Mononuclear cell (primary cell): ENCODE measurements around the gene ISOC2. TPM values are rescaled to one million over a fixed set of nuclear protein-coding genes. Genes with fewer than 3 reads are reported as not detected.
"Not testable (repeated sequence)": the region's sequence is repeated elsewhere in the genome, so short reads cannot be mapped to it uniquely, and the experiment has no call there.

Experiments
- H3K27me3 ChIP-seq: 2 replicates; pipeline ENCODE4 v1.6.0; 2011; ENCODE audit warnings: low read length, control low read depth; ENCODE audit not compliant: insufficient read depth
- H3K4me1 ChIP-seq: 2 replicates; pipeline ENCODE4 v1.5.1; 2011; ENCODE audit warnings: mild to moderate bottlenecking, low read length, control low read depth; ENCODE audit not compliant: insufficient read depth
- H3K4me3 ChIP-seq: 2 replicates; pipeline ENCODE4 v1.5.1; 2011; ENCODE audit warnings: mild to moderate bottlenecking, low read length, moderate library complexity
- H3K9me3 ChIP-seq: 2 replicates; pipeline ENCODE4 v1.5.1; 2011; ENCODE audit warnings: low read depth, mild to moderate bottlenecking, control low read depth, low read length
- total RNA-seq: library from RNA; depleted of rRNA; stranded (reverse); fragments of >200 nt; gene quantifications from one replicate; pipeline ENCODE4 v1.2.3, GENCODE V29; 2012

Gene ISOC2
- total RNA-seq, 1 donor = 4.5 TPM

DNA sequence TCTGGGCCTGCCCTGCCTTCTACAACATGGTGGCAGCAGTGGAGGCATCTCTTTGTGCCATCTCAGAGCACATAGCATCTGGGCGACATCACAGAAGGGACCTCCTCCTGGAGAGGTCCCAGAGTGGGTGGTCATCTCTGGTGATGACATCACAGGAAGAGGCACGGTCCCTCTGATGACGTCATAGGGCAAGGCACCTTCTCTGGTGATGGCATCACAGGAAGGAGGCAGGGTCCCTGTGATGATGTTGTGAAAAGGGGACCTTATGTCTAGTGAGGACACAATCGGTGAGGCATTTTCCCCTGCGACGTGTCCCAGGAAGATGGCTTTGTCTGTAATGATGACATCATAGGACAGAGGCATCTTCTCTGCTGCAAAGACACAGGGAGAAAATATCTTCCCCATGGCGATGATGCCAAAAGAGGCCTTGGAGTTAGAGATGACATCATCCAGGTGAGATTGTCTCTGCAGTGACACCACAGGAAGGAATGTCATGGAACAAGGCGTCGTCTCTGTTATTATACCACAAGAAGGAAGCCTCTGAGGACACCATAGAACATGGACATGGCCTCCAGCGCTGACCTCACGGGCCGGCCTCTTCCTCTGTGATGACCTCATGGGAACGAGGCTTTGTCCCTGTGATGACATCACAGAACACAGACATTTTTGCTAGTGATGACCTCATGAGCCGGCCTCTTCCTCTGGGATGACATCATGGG lies 29.0 kb downstream of the ISOC2 start:
- Histone ChIP-seq H3K4me1 (no peaks in the 10 kb centered on the region), H3K9me3 (no peaks in the 10 kb centered on the region), H3K27me3 (peaks cover 35% of the 10 kb centered on the region), H3K4me3 (no peak overlapping the region)

DNA sequence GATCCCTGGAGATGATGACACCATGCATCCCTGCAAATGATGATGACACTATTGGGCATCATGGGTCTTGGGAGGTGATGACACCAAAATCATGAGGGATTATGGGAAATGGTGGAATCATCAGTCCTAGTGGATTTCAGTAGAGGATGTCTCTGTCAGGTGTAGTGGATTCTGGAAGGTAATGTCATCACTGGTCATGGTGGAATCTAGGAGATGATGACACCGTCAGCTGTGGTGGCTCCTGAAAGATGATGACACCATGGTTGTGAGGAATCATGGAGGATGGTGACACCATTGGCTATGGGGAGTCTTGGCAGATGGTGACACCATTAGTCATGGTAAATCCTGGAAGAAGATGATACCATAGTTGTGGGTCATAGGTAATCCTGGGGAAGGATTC lies 30.3 kb downstream of the ISOC2 start:
- Histone ChIP-seq H3K27me3 (peaks cover 30% of the 10 kb centered on the region), H3K4me3 (no peak overlapping the region), H3K4me1 (no peaks in the 10 kb centered on the region), H3K9me3 (no peaks in the 10 kb centered on the region)

DNA sequence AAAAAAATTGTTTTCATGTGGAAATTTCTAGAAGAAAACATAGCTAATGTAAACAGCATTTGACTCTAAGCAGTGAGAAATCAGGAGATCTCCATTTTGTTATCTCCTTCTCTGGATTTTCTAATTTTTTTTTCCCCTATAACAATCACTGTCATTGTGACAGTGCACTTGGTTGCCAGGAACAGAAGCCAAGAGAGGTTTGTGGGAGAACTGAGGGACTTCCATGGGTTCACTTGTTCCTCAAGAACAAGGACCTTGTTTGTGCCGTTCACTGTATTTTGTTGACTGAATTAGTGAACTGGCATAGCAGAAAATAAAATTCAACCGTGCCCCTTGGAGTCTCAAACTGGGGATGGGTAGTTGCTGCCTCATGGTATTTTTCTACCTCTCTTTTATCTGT lies 35.4 kb downstream of the ISOC2 start:
- no peaks in the 10 kb centered on the region for H3K9me3 ChIP-seq
- H3K4me3 ChIP-seq = no peak overlapping the region
- peaks cover 2% of the 10 kb centered on the region for H3K27me3 ChIP-seq
- peaks cover 11% of the 10 kb centered on the region for H3K4me1 ChIP-seq

DNA sequence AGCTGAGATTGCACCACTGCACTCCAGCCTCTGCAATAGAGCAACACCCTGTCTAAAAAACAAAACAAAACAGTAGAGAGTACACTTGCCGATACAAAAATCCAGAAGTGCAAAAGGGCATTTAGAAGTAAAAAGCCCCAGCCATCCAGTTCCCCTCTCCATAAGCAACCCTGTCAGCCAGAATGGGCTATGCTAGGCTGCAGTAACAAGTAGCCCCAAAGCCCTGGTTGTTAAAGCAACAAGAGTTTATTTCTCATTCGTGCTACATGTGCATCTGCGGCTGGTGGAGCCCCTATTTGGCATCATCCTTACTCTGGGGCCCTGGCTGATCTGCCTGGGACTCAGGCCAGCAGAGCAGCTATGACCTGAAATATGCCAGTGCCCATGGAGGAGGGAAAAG lies 36.9 kb downstream of the ISOC2 start:
- peaks cover 12% of the 10 kb centered on the region for H3K4me1 ChIP-seq
- H3K27me3 ChIP-seq = no peaks in the 10 kb centered on the region
- no peak overlapping the region for H3K4me3 ChIP-seq
- H3K9me3 ChIP-seq = no peaks in the 10 kb centered on the region

DNA sequence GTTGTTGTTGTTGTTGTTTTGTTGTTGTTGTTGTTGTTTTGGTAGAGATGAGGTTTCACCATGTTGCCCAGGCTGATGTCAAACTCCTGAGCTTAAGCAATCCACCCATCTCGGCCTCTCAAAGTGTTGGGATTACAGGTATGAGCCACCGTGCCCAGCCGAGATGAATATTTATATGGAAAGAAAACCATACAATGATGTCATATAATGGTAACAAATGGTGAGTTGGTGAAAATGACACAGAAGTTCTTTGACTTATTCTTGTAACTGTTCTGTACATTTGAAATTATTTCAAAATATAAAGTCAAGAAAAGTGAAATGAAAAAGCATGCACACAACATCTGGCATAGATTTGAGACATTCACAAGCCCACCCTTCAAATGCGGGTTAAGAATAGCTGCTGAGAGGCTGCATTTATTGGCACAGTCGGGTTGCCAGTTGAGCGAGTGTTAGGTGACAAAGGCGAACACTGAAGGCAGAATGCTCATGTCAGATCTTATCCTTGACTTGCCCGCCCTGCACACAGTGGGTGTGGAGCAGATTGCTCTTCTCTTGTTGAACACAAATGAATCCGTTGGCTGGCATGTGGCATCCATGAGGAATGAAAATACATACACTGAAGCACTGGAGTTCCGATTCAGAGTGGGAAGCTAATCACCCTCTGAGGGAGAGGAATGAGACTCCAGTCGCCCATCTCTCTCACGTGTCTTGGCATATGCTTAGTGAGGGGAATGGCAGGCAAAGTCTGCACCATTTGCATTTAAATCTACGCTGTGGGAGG lies 38.0 kb downstream of the ISOC2 start:
- no peak overlapping the region for H3K4me3 ChIP-seq
- no peaks in the 10 kb centered on the region for H3K27me3 ChIP-seq
- H3K9me3 ChIP-seq = no peaks in the 10 kb centered on the region
- H3K4me1 ChIP-seq = peaks cover 12% of the 10 kb centered on the region

DNA sequence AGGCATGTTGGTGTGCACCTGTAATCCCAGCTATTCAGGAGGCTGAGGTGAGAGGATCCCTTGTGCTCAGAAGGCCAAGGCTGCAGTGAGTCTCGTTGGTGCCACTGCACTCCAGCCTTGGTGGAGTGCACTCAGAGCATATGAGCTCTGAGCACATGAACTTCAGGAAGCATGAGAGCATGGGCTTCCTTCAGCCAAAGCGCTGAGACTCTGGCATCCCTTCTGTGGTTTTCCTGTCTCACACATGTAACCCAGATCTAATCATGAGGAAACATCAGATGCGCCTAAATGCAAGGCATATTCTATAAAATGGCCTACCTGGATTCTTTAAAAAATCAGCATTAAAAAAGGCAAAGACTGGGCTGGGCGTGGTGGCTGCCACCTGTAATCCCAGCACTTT lies 40.2 kb downstream of the ISOC2 start:
- peaks cover 17% of the 10 kb centered on the region for H3K4me1 ChIP-seq
- H3K27me3 ChIP-seq, H3K4me3 ChIP-seq, H3K9me3 ChIP-seq: not testable (repeated sequence)

DNA sequence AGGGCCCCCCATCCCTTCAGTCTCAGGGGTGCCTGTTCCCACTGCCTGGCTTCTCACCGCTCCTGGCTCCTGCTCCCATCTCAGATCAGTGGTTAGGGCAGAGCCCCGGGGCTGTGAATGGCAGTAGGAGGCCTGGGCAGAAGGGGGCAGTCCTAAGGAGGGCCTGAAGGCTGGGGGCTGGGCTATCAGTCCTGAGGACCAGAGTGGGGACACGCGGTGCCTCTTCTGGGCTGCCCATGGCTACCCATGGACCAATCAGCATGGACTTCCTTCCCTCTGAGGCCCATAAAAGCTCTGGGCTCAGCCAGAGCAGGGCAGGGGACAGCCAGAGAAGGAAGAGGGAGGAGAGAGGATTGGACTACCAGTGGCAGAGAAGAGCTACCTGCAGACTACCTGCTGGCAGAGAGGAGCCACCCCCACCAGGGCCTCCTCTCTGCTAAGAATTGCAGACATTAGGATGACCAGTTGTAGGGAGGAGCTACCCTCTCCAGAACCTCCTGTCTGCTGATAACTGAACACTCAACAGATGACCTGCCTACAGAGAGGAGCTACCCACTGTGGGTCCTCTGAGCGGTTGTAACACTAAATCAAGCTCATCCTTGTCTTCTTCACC lies 41.7 kb downstream of the ISOC2 start:
- H3K4me1 ChIP-seq = peaks cover 17% of the 10 kb centered on the region
- no peak overlapping the region for H3K4me3 ChIP-seq
- H3K27me3 ChIP-seq = no peaks in the 10 kb centered on the region
- H3K9me3 ChIP-seq = no peaks in the 10 kb centered on the region

DNA sequence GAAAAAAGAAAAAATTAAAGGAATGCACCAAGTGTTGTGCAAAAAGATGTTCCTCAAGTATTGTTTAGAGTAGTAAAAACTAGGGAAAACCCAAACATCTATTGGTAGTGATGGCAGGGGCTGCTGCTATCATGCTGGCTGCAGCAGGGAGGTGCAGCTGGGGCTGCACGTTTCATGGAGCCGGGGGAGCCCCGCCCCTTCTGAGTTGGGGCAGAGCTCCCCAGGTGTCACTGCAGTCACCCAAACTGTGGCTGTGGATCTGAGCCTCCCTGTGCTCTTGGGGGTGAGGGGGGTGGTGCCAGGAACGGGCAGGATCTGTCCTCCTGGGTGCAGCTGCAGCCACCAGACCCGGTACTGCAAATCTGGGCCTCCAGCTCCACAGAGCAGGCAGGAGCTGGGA lies 42.3 kb downstream of the ISOC2 start:
- Histone ChIP-seq H3K4me3 (no peak overlapping the region), H3K4me1 (peaks cover 17% of the 10 kb centered on the region), H3K27me3 (no peaks in the 10 kb centered on the region), H3K9me3 (no peaks in the 10 kb centered on the region)

DNA sequence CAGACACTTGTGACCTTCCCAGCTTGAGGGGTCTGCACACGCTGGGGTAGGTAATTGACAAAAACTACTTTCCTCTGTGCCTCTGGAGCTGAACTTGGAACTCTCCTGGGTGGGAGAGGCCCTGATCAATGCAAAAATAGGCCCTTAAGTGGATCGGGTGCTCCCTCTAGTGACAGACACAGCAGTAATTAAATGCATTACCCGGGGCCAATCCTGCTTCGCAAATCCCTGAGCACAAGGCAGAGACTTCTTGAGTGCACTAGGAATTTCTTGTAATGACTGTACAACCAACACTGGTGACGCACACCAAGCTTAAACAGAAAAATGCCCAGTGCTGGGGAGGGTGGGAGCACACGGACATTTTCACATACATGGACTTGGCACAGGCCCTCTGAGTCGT lies 43.3 kb downstream of the ISOC2 start:
- Histone ChIP-seq H3K27me3 (no peaks in the 10 kb centered on the region), H3K4me3 (no peak overlapping the region), H3K4me1 (peaks cover 17% of the 10 kb centered on the region)

DNA sequence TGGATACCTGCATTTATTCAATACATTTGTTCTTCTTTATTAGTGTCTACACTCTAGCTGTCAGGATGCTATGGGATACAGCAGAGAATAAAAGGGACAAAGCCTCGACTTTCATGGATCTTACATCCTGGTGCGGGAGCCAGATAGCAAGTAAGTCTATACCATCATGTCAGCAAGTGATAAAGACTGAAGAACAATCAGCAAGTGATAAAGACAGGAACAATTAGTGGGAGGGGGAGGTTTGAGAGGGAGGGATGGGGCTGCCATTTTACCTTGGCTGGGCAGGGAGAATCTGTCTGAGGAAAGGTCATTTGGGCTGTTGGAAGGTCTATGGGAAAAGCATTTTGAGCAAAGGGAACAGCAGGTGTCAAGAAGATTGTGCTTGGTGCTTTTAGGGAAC lies 51.3 kb downstream of the ISOC2 start:
- Histone ChIP-seq H3K4me1 (peaks cover 25% of the 10 kb centered on the region), H3K4me3 (no peak overlapping the region), H3K9me3 (no peaks in the 10 kb centered on the region), H3K27me3 (no peaks in the 10 kb centered on the region)

More for the DNA sequence above, 43.3 kb downstream of the ISOC2 start:
- no peaks in the 10 kb centered on the region for H3K9me3 ChIP-seq

DNA sequence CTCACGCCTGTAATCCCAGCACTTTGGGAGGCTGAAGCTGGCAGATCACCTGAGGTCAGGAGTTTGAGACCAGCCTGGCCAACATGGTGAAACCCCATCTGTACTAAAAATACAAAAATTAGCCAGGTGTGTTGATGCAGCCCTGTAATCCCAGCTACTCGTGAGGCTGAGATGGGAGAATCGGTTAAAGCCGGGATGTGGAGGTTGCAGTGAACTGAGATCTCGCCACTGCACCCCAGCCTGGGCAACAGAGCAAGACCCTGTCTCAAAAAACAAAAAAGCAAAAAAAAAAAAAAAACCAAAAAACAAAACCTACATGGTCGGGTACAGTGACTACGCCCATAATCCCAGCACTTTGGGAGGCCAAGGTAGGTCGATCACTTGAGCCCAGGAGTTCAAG lies 52.3 kb downstream of the ISOC2 start:
- not testable (repeated sequence) for H3K9me3 ChIP-seq, H3K4me3 ChIP-seq, H3K27me3 ChIP-seq
- H3K4me1 ChIP-seq = peaks cover 25% of the 10 kb centered on the region

DNA sequence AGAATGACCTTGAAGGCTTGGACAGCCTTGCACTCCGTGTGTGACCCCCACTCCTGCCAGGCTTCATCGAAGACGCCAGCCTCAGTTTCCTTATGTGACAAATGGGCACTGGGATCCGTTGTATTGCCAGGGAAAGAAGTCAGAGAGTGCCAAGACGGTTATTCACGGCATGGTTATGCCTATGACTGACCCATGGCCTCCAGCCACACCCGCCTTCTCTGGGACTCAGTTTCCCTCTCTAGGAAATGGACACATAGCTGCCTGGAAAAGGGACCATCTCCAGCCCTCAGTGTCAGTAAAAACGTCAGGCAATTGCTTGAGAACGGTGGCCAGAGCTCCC lies 52.9 kb downstream of the ISOC2 start:
- peak overlapping the region; percentile 79 for H3K4me3 ChIP-seq

DNA sequence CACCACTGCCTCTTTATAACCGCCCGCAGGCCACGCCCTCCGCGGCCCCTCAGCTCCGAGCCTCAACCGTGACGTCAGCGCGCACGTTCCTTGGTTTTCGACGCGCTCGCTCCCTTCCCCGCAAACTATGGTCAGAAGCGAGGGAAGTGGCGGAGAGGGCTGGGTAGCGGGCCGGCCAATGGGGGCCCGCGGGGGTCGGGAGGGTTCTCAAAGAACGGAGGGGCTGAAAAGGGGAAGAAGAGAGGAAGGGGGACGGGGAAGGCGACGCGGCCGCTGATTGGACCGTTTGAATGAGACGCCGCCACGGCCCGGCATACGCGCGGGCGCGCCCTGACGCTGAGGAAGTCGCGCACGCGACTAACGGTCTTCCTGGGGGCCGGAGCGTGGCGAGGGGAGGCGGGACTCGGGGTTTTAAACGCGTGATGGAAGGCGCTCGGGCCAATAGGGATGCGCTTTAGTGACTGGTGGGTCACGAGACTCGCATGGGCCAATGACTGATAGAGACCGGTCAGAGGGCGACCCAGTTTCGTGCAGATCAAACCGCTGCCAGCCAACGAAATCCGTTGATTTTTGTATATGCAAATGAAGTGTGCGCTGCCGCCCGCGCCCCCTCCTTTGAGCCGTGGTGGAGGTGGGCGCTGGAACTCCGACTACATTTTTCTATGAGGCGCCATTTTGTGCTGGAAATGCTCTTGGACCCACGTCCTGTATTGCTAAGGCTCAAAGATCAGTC lies 53.5 kb downstream of the ISOC2 start:
- Histone ChIP-seq H3K4me1 (peaks cover 25% of the 10 kb centered on the region), H3K27me3 (no peaks in the 10 kb centered on the region), H3K9me3 (no peaks in the 10 kb centered on the region), H3K4me3 (peak overlapping the region; percentile 79)

More for the DNA sequence above, 52.9 kb downstream of the ISOC2 start:
- no peaks in the 10 kb centered on the region for H3K27me3 ChIP-seq
- peaks cover 25% of the 10 kb centered on the region for H3K4me1 ChIP-seq
- H3K9me3 ChIP-seq = no peaks in the 10 kb centered on the region

DNA sequence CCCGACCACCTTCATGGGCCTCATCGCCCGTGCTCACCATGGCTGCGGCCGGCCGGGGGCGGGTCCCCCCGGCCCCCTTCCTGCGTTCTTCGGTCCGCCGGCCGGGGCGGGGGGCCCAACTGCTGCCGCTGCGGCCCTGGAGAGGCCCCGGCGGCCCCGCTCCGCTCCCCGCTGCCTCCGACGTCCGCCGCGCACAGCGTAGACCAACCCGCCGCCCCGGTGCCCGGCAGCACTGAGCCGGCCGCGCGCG lies 54.0 kb downstream of the ISOC2 start, which contains the start of gene UBE2S:
Gene UBE2S, minus strand, starts transcription at position 239 of the 250 bp plus-strand sequence. Its CDS starts 199 bp downstream, at position 40.
- H3K9me3 ChIP-seq, H3K27me3 ChIP-seq: not testable (repeated sequence)
- Histone ChIP-seq H3K4me1 (peaks cover 25% of the 10 kb centered on the region), H3K4me3 (peak within 1 kb of the TSS; percentile 79)
